PC-9 (cell line): Measurements from ENCODE around the gene DNAJC17.

ENCODE experiments used
- EZH2 ChIP-seq: fragments of 200-600 bp; sonication (generic); IDR thresholded peaks from 2 replicates; pipeline ENCODE4 v1.8.0; 2017; ENCODE audit warnings: antibody characterized with exemption, low read depth
- TF ChIP-seq, protein P1 (sequence below): fragments of 200-600 bp; sonication (generic); conservative IDR thresholded peaks from 2 replicates; pipeline ENCODE4 v1.6.1; 2017; ENCODE audit warnings: mixed run types, antibody characterized with exemption, mild to moderate bottlenecking, moderate library complexity

DNA sequence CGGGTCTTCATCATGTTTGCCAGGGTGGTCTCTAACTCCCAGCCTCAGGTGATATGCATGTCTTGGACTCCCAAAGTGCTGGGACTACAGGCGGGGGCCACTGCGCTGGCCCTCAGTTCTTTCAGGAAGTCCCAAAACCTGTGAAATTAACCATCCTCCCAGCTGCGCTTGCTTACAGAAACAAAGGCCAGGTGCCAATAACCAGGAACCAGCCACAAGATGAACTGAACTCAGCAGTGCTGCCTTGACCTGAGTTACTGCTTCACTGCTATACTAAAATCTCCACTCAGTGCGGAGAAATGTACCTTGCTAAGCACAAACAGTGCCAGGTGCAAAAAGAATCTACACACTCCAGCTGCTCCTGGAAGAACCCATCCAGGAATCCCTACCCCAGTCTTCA lies 47.3 kb downstream of the DNAJC17 start:
- TF ChIP-seq, protein P1, sequence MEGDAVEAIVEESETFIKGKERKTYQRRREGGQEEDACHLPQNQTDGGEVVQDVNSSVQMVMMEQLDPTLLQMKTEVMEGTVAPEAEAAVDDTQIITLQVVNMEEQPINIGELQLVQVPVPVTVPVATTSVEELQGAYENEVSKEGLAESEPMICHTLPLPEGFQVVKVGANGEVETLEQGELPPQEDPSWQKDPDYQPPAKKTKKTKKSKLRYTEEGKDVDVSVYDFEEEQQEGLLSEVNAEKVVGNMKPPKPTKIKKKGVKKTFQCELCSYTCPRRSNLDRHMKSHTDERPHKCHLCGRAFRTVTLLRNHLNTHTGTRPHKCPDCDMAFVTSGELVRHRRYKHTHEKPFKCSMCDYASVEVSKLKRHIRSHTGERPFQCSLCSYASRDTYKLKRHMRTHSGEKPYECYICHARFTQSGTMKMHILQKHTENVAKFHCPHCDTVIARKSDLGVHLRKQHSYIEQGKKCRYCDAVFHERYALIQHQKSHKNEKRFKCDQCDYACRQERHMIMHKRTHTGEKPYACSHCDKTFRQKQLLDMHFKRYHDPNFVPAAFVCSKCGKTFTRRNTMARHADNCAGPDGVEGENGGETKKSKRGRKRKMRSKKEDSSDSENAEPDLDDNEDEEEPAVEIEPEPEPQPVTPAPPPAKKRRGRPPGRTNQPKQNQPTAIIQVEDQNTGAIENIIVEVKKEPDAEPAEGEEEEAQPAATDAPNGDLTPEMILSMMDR = no peak
- TF ChIP-seq EZH2 = no peak
